ENCODE results near the gene PRPF19. TPM values are rescaled to one million over a fixed set of nuclear protein-coding genes. Genes with fewer than 3 reads are reported as not detected.

PRPF19 gene
- total and polyA plus RNA-seq, 10 of the 15 experiments (the other 5 are each of a cell fraction or from before 2014, with no cell fraction given): 8.7 to 170 (median 61.3) TPM

GRCh38 chr11:60895687-60896086, 10.7 kb downstream of the PRPF19 start (continued):
- TF ChIP-seq NKRF (conservative IDR thresholded peaks at IDR 0.05) (no peak), IRF5 (IDR thresholded peaks at IDR 0.05; ENCODE audit: borderline replicate concordance) (no peak), TAF1 (IDR thresholded peaks at IDR 0.05; ENCODE audit: borderline replicate concordance, low read depth, low read length) (no peak), IRF4 (IDR thresholded peaks at IDR 0.05; ENCODE audit: low read depth, low read length) (no peak)

- FAIRE-seq: no peak
Observed at GRCh38 chr11:60891103-60891741, 15.2 kb downstream of the PRPF19 start.

More at GRCh38 chr11:60891103-60891741, 15.2 kb downstream of the PRPF19 start:
- no peak for ATAC-seq
- no peak overlapping the region for H3K9ac ChIP-seq (ENCODE audit: control insufficient read depth, insufficient read depth, low read length)
- H3K79me2 ChIP-seq (ENCODE audit: control insufficient read depth, insufficient read depth, low read length): no peaks in the 10 kb centered on the region
- ChIA-PET CTCF (interaction anchor here (0.8 to 7.1 kb wide), 4 partner anchors 8 to 60 kb away, joined by 4 to 108 read pairs (median 28); no protein-coding TSS in a partner anchor), RAD21 (ENCODE audit: unreplicated experiment) (no interaction called here), POLR2A (interaction anchor here (0.5 to 0.6 kb wide), 3 partner anchors 31 to 115 kb away, joined by 3 to 5 read pairs (median 4); no protein-coding TSS in a partner anchor), SMC1A (ENCODE audit: uncharacterized antibody, unreplicated experiment) (no interaction called here)
- no peak for TF ChIP-seq CBX5 (IDR thresholded peaks at IDR 0.05; ENCODE audit: low read depth)
- no peak for TF ChIP-seq BMI1 (IDR thresholded peaks at IDR 0.05; ENCODE audit: borderline replicate concordance)
- TF ChIP-seq ZNF24 (IDR thresholded peaks at IDR 0.05): no peak
- TF ChIP-seq PML (IDR thresholded peaks at IDR 0.05; ENCODE audit: low read length): no peak
- no peak for TF ChIP-seq POLR2AphosphoS2 (IDR thresholded peaks at IDR 0.05; ENCODE audit: low read depth, low read length)
- no peak for TF ChIP-seq PBX3 (IDR thresholded peaks at IDR 0.05; ENCODE audit: insufficient replicate concordance, low read depth, low read length)
- no peak for TF ChIP-seq SP1 (IDR thresholded peaks at IDR 0.05; ENCODE audit: low read depth, low read length)
- 96% methylated on average over 7 of the region's 7 CpGs for WGBS (ENCODE audit: insufficient coverage, insufficient replicate concordance, low lambda C conversion rate, missing lambda C conversion rate)
- no peaks in the 10 kb centered on the region for H4K20me1 ChIP-seq (ENCODE audit: control insufficient read depth, insufficient read depth)
- no peak overlapping the region for H3K4me2 ChIP-seq (ENCODE audit: control insufficient read depth, insufficient read depth)
- H3K27ac ChIP-seq (ENCODE audit: control insufficient read depth, insufficient read depth): no peak overlapping the region
- H3K4me3 ChIP-seq: no peak overlapping the region
- H3K27me3 ChIP-seq (replicated peaks in 1 of 2; ENCODE audit: control insufficient read depth in 2 of 2, insufficient read depth in 2 of 2, low read length in 1 of 2): no peaks in the 10 kb centered on the region
- intact Hi-C loops (cut with micrococcal nuclease; ENCODE audit: unreplicated experiment) (no loop called here), in situ Hi-C loops (cut with MboI) (loop anchor here (5.0 kb wide), 1 partner anchor 119 kb away; no protein-coding TSS in a partner anchor)
- no peak overlapping the region for H2AFZ ChIP-seq (ENCODE audit: control insufficient read depth, low read depth, low read length)
- H3K4me1 ChIP-seq (ENCODE audit: control insufficient read depth, insufficient read depth, low read length): no peaks in the 10 kb centered on the region
- H3K36me3 ChIP-seq (ENCODE audit: control insufficient read depth in 2 of 2, insufficient read depth in 2 of 2, low read length in 1 of 2): peaks cover 9 to 31% of the 10 kb centered on the region in 2 experiments
- BruUV-seq (replicated peaks): no TSS peak
- DNase-seq (ENCODE audit: low read depth, low spot score): no peak
- no peaks in the 10 kb centered on the region for H3K9me3 ChIP-seq (replicated peaks; ENCODE audit: control insufficient read depth, insufficient read depth, low read length)

Data from GM12878 (cell line).